Sigmoid colon (tissue), 4 donors: ENCODE results near the gene C1GALT1.

Experiments used
- CTCF ChIP-seq, 4 experiments: fragments of 450-650 bp in 3 of 4; fragments of 200-600 bp in 1 of 4; IDR thresholded peaks; one replicate each; pipeline ENCODE4 v1.5.1; 2016 to 2019; ENCODE audit warnings: antibody characterized with exemption in 4 of 4, mild to moderate bottlenecking in 3 of 4, moderate library complexity in 2 of 4
- EP300 ChIP-seq, 4 donors: sonication (generic); formaldehyde crosslinking; IDR thresholded peaks; one replicate each; pipeline ENCODE4 v1.6.1; 2017; ENCODE audit warnings: antibody characterized with exemption in 4 of 4
- POLR2A ChIP-seq, 2 donors: fragments of 450-650 bp; IDR thresholded peaks; one replicate each; pipeline ENCODE4 v1.6.1; 2016; ENCODE audit warnings: antibody characterized with exemption in 2 of 2, mild to moderate bottlenecking in 2 of 2, moderate library complexity in 2 of 2
- POLR2AphosphoS5 ChIP-seq, 4 donors: sonication (generic); formaldehyde crosslinking; IDR thresholded peaks; one replicate each; pipeline ENCODE4 v1.6.1; 2017; ENCODE audit warnings: antibody characterized with exemption in 4 of 4

- no peak for TF ChIP-seq CTCF (IDR thresholded peaks at IDR 0.05)
- TF ChIP-seq POLR2A (IDR thresholded peaks at IDR 0.05): no peak
- TF ChIP-seq POLR2AphosphoS5 (IDR thresholded peaks at IDR 0.05): no peak
- no peak for TF ChIP-seq EP300 (IDR thresholded peaks at IDR 0.05)
Observed at GRCh38 chr7:7272294-7272693, 90.0 kb downstream of the C1GALT1 start.
